NOMO-1 (cell line): ENCODE data around the gene PHACTR3.

Source experiments
- DNase-seq, 2 experiments: peaks; one replicate each; lab custom pipeline; 2025; ENCODE audit not compliant: unreplicated experiment in 2 of 2; lab: John Stamatoyannopoulos, UW

The PHACTR3 gene

GRCh38 chr20:59667981-59668515 lies 63.7 kb downstream of the PHACTR3 start:
- DNase-seq: no peak

DNA sequence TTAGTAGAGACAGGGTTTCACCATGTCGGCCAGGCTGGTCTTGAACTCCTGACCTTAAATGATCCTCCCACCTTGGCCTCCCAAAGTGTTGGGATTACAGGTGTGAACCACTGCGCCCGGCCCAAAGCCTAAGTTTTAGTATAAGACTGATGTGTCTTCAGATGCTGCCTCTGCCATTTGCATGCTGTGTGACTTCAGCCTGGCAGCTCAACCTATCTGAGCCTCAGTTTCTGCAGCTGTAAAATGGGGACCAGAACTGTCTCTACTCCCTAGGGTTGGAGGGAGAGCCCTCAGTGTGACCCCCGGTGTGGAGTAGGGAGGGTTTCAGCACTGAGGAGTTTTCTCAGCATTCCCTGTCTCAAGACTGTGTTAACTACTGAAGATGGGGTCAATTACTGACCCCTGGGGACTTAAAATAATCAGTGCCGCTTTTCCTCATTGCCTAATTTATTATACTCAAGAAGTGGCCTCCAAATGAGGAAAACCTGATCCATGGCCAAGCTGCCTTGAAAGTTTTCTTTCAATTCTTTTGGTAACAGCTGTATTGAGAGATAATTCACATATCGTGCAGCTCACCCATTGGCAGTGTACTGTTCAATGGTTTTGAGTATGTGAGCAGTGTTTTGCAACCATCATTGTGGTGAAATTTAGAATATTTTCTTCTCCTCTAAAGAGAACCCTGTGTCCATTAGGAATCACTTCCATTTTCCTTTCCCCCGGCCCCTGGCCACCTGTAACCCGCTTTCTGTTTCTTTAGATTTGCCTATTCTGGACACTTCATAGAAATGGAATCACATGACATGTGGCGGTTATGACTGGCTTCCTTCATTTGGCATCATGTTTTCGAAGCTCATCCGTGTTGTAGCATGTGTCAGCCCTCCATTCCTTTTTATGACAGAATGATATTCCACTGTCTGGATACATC lies 64.8 kb downstream of the PHACTR3 start:
- DNase-seq: no peak

DNA sequence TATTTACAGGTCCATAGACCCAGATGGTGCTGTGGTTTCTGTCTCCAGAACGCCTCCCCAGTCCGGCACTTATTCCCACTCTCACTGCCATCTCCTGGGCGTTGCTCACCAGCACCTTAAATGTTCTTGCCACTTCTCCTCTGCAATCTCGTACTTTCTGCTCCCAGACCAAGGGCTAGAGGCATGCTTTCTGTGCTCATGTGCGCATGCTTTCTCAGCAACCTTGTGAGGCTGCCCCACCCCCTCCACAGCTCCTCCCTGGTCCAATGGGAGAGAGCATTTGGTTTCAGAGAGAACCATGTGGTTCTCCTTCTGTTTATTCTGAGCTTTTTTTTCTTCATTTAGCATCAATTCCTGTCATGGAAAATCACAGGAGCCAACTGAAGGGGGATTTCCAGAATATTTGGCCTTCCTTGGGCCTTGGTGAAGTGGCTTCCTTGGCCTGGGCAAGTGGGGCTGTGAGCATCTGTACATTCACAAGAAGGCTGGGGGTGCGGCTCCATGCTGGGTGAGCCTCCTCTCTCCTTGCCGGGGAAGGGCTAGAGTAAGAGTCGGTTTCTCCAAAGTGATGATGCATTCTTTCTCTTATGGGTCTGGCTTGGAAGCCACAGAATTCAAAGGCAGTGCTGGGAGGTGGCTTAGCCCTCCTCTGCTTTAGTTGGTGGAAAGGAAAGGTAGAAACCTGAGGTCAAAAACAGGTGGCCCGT lies 66.6 kb downstream of the PHACTR3 start:
- no peak for DNase-seq

DNA sequence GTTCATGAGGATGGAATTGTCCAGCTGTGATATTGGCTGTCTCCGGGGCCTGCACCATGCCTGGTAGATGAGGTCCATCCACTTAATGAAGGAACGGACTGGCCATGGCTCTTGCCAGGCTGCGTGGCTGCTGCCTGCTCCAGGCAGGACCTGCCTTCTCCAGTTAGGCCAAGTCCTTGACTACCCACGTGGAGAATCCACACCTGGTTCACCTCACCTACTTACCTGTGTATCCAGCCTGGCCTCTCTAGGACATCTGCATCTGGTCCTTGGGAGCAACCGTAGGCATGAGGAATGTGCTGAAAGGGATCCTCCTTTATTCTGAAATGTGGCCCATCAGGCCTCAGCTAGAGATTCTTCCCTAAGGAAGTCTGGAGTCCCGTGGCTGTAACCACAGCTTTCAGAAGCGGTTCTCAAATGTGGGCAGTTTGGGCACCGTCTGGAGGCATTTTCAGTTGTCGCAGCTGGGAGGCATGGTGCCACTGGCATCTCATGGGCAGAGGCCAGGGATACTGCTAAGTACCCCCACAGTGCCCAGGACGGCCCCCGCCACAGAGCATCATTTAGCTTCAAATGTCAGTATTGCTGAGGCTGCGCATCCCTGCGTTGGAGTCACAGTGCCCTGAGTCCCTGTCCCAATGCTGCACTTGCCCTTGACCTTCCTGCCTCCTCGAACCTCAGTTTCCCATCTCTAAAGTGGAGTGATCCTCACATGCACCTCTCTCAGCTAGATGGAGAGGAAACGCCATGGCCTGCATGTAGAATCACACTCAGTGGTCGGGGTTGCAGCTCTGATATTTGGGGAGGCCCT lies 67.5 kb downstream of the PHACTR3 start:
- no peak for DNase-seq

DNA sequence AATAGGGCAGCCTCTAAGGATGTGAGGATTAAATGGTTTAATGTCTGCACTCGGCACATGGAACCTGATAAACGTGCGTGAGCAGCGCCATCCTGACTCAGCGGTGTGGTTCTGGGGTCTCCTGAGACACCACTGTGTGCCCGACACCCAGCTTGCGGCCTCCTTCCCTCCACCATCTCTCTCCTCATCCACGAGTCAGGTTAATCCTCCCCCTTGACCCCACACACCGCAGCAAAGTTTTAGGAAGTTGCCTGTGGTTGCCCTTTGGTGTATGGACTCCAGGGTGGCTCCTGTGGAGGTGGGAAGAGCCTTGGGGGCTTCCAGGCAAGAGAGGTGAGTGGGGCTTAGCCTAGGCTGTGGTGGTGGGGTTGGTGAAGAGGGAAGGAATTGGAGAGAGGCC lies 68.2 kb downstream of the PHACTR3 start:
- no peak for DNase-seq

- no peak for DNase-seq
These were observed 69.1 kb downstream of the PHACTR3 start for GRCh38 chr20:59673288-59673997.

DNA sequence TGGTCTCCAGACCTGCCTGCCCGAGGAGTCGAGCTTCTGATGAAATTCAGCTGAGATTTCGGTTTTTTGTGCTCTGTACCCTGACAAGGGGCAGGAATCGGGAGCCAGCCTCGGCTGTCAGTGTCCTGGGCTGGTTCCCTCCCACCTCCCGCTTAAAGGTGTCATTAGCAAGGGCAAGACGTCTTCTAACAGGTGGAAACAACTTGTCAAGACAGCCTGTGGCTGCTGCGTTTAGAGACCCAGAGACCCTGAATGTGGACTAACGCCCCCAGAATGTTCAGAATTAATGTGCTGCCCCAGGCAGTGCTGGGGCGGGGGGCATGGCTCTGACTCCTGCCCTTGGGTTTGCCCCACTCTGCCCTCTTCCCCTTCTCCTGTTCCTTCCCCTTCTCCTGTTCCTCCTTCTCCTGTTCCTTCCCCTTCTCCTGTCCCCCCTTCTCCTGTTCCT lies 69.7 kb downstream of the PHACTR3 start:
- DNase-seq: no peak

- no peak for DNase-seq
These were observed 71.9 kb downstream of the PHACTR3 start for GRCh38 chr20:59676126-59676850.

GRCh38 chr20:59676851-59677182 lies 72.5 kb downstream of the PHACTR3 start:
- no peak for DNase-seq

- no peak for DNase-seq
These were observed 73.2 kb downstream of the PHACTR3 start for GRCh38 chr20:59677586-59677985.

GRCh38 chr20:59678288-59678687 lies 73.9 kb downstream of the PHACTR3 start:
- DNase-seq: no peak

- DNase-seq: no peak
These were observed 74.6 kb downstream of the PHACTR3 start for GRCh38 chr20:59678951-59679350.

DNA sequence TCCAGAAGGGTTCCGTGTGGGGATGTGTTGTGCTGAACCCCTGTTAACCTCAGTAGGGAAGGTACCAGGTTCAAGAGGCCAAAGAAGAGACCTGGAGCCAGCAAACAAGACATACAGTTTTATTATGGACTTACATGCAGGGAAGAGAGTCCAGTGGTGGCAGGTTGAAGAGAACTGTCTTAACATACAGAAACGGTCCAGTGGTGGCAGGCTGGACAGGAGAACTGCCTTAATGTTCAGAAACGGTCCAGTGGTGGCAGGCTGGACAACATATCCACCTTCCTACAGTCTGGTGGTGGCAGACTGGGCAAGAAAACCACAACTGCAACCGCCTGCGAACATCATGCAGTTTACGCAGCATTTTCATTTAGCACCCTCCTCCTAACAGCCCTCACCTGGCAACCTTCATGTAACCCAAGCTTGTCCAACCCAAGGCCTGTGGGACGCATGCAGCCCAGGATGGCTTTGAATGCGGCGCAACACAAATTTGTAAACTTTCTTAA lies 75.9 kb downstream of the PHACTR3 start:
- DNase-seq: no peak

DNA sequence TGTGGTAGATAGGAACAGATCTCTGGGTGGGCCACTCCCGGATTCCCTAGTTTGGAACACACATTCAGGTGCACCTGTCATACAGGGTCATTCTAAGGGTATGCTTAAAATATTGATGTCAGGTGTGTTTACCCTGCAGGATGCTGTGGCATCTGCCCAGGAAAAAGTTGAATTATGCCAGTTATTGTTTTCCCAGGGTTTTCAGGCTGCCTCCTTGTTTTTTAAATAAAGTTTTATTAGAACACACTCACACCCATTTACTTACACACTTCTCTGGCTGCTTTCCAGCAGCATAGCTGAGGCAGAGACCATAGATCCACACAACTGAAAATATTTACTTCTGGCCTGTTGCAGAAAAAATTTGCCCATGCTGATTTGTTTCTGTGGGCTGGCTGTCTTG lies 76.5 kb downstream of the PHACTR3 start:
- no peak for DNase-seq

- DNase-seq: no peak
These were observed 78.3 kb downstream of the PHACTR3 start for GRCh38 chr20:59682603-59683002.

DNA sequence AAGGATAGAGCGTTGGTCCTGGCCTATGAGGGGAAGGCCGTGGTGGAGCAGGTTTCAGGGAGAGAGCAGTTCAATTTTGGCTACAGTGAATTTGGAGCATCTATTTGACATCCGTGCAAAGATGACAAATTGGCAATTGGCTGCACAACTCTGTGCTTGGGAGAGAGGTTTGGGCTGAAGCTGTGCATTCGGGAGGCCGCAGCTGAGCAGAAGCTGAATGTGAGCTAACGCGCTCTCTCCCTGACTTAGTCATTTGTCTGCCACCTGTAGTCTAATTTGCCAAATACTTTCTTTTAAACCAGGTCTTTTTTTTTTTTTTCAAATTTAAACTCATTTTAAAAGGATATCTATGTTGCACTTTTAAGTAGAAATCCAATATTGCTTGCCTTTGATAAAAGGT lies 78.8 kb downstream of the PHACTR3 start:
- no peak for DNase-seq

DNA sequence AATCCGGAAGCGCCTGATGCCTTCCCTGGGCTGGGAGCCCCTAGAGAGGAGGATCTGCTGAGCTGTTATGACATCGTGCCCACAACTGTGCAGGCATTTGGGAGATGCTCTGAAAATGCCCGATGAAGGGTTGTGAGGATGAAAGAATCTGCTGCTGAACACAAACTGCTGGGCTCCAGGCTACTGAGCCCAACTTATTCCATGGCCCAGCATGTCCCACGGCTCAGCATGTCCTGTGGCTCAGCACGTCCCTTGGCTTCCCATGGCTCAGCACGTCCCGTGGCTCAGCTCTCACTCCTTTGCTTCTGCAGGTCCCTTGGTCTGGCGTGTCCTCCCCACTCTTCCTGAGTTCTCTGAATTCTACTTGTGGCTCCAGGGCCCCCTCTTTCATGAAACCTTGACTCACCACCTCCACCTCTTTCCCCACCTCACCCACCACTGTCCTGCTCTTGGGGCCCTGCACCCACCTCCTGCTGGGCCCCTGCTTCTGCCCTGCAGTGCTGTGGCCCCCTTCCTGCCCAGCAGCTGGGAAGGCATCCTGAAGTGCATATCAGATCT lies 80.4 kb downstream of the PHACTR3 start:
- no peak for DNase-seq

- DNase-seq: no peak
These were observed 82.3 kb downstream of the PHACTR3 start for GRCh38 chr20:59686404-59687346.
